Measurements from ENCODE around the gene GALNT11.

Gene GALNT11

GRCh38 chr7:152076940-152077933, 51.8 kb downstream of the GALNT11 start:
- H3K79me1 ChIP-seq (replicated peaks; ENCODE audit: low read length, poor library complexity, severe bottlenecking) = peaks cover 19% of the 10 kb centered on the region
- H4K8ac ChIP-seq (ENCODE audit: low read length) = no peak overlapping the region
- H3K36me3 ChIP-seq (ENCODE audit: control insufficient read depth in 1 of 2, insufficient read depth in 2 of 2, low read depth in 1 of 2, low read length in 2 of 2) = no peaks in the 10 kb centered on the region
- WGBS = 95% methylated on average over 6 of the region's 8 CpGs
- no peak overlapping the region for H3K27ac ChIP-seq (ENCODE audit: low read length, poor library complexity, severe bottlenecking)
- peak overlapping the region in 1 of 2 experiments; percentile 8 for H3K4ac ChIP-seq (ENCODE audit: low read depth in 1 of 2, low read length in 2 of 2)
- no peak overlapping the region for H3K9ac ChIP-seq (ENCODE audit: low read length)
- no peak overlapping the region for H2AFZ ChIP-seq (ENCODE audit: low read depth, low read length)
- H3K27me3 ChIP-seq (ENCODE audit: control insufficient read depth in 1 of 2, insufficient read depth in 1 of 2, low read length in 2 of 2) = no peaks in the 10 kb centered on the region
- H2BK15ac ChIP-seq (ENCODE audit: low read depth, poor library complexity, severe bottlenecking) = no peak overlapping the region
- H3K9me3 ChIP-seq (ENCODE audit: control insufficient read depth, low read length) = no peaks in the 10 kb centered on the region
- H2BK5ac ChIP-seq (ENCODE audit: low read depth, low read length, poor library complexity, severe bottlenecking) = no peak overlapping the region
- no peak overlapping the region for H4K91ac ChIP-seq (ENCODE audit: low read length)
- H3K23ac ChIP-seq (ENCODE audit: low read length in 2 of 2) = no peak overlapping the region
- H2AK5ac ChIP-seq (ENCODE audit: low read length, severe bottlenecking) = no peak overlapping the region
- H3K4me3 ChIP-seq (ENCODE audit: insufficient read depth in 1 of 2, low read depth in 1 of 2, low read length in 2 of 2) = no peak overlapping the region
- H3K4me1 ChIP-seq (ENCODE audit: control insufficient read depth, insufficient read depth, low read depth, low read length) = peaks cover 9% of the 10 kb centered on the region
- no peak overlapping the region for H3K14ac ChIP-seq (ENCODE audit: low read length in 2 of 2)
- no peak overlapping the region for H2BK120ac ChIP-seq (ENCODE audit: low read depth, low read length)
- no peak overlapping the region for H3K18ac ChIP-seq (ENCODE audit: low read depth in 1 of 2, low read length in 2 of 2)
- H3K4me2 ChIP-seq (ENCODE audit: low read length, poor library complexity, severe bottlenecking) = no peak overlapping the region
- no peak overlapping the region for H2BK12ac ChIP-seq (ENCODE audit: low read length in 2 of 2)
- no peak for DNase-seq

GRCh38 chr7:152078025-152078424, 52.6 kb downstream of the GALNT11 start:
- Histone ChIP-seq H3K27ac (ENCODE audit: low read length, poor library complexity, severe bottlenecking) (no peak overlapping the region), H3K36me3 (ENCODE audit: control insufficient read depth in 1 of 2, insufficient read depth in 2 of 2, low read depth in 1 of 2, low read length in 2 of 2) (no peaks in the 10 kb centered on the region), H3K9ac (ENCODE audit: low read length) (no peak overlapping the region), H2BK5ac (ENCODE audit: low read depth, low read length, poor library complexity, severe bottlenecking) (no peak overlapping the region), H2BK15ac (ENCODE audit: low read depth, poor library complexity, severe bottlenecking) (no peak overlapping the region), H2AK5ac (ENCODE audit: low read length, severe bottlenecking) (no peak overlapping the region), H3K9me3 (ENCODE audit: control insufficient read depth, low read length) (no peaks in the 10 kb centered on the region), H3K27me3 (ENCODE audit: control insufficient read depth in 1 of 2, insufficient read depth in 1 of 2, low read length in 2 of 2) (no peaks in the 10 kb centered on the region), H3K4ac (ENCODE audit: low read depth in 1 of 2, low read length in 2 of 2) (no peak overlapping the region), H3K14ac (ENCODE audit: low read length in 2 of 2) (no peak overlapping the region), H2BK120ac (ENCODE audit: low read depth, low read length) (no peak overlapping the region), H2AFZ (ENCODE audit: low read depth, low read length) (no peak overlapping the region), H3K18ac (ENCODE audit: low read depth in 1 of 2, low read length in 2 of 2) (no peak overlapping the region), H3K4me1 (ENCODE audit: control insufficient read depth, insufficient read depth, low read depth, low read length) (peaks cover 9% of the 10 kb centered on the region), H2BK12ac (ENCODE audit: low read length in 2 of 2) (no peak overlapping the region), H4K8ac (ENCODE audit: low read length) (no peak overlapping the region), H4K91ac (ENCODE audit: low read length) (no peak overlapping the region), H3K79me1 (replicated peaks; ENCODE audit: low read length, poor library complexity, severe bottlenecking) (peaks cover 19% of the 10 kb centered on the region), H3K23ac (ENCODE audit: low read length in 2 of 2) (no peak overlapping the region), H3K4me3 (ENCODE audit: insufficient read depth in 1 of 2, low read depth in 1 of 2, low read length in 2 of 2) (no peak overlapping the region), H3K4me2 (ENCODE audit: low read length, poor library complexity, severe bottlenecking) (no peak overlapping the region)
- no peak for DNase-seq
- whole genome bisulfite sequencing = 84% methylated on average over 6 of the region's 6 CpGs

DNA sequence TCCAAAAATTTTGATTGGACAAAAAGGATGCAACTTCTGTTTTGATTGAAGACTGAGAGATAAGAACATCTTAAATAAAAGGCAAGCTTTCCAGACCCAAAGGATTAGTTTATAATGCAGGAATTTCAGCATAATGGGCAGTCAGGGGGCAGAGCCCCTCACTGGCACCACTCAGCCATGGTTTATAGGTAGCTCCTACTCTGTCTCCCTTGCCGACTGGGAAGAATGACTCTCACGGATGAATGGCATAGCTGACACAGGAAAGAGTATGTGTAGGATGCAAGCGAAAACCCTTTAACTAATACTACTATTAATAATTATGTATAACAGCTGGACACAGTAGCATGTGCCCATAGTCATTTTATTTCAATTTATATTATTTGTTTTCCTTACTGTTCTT, 53.3 kb downstream of the GALNT11 start:
- H3K14ac ChIP-seq (ENCODE audit: low read length in 2 of 2) = no peak overlapping the region
- H3K18ac ChIP-seq (ENCODE audit: low read depth in 1 of 2, low read length in 2 of 2) = no peak overlapping the region
- no peak overlapping the region for H2BK5ac ChIP-seq (ENCODE audit: low read depth, low read length, poor library complexity, severe bottlenecking)
- no peaks in the 10 kb centered on the region for H3K9me3 ChIP-seq (ENCODE audit: control insufficient read depth, low read length)
- peaks cover 20% of the 10 kb centered on the region for H3K79me1 ChIP-seq (replicated peaks; ENCODE audit: low read length, poor library complexity, severe bottlenecking)
- H3K27ac ChIP-seq (ENCODE audit: low read length, poor library complexity, severe bottlenecking) = no peak overlapping the region
- no peak overlapping the region for H3K4me3 ChIP-seq (ENCODE audit: insufficient read depth in 1 of 2, low read depth in 1 of 2, low read length in 2 of 2)
- no peak overlapping the region for H3K9ac ChIP-seq (ENCODE audit: low read length)
- DNase-seq = no peak
- no peaks in the 10 kb centered on the region for H3K36me3 ChIP-seq (ENCODE audit: control insufficient read depth in 1 of 2, insufficient read depth in 2 of 2, low read depth in 1 of 2, low read length in 2 of 2)
- no peak overlapping the region for H2AFZ ChIP-seq (ENCODE audit: low read depth, low read length)
- no peak overlapping the region for H3K4ac ChIP-seq (ENCODE audit: low read depth in 1 of 2, low read length in 2 of 2)
- H3K4me1 ChIP-seq (ENCODE audit: control insufficient read depth, insufficient read depth, low read depth, low read length) = peaks cover 9% of the 10 kb centered on the region
- H2BK120ac ChIP-seq (ENCODE audit: low read depth, low read length) = no peak overlapping the region
- H2BK12ac ChIP-seq (ENCODE audit: low read length in 2 of 2) = no peak overlapping the region
- H2BK15ac ChIP-seq (ENCODE audit: low read depth, poor library complexity, severe bottlenecking) = no peak overlapping the region
- no CpG with 5 or more reads among the region's 3 CpGs for WGBS
- no peak overlapping the region for H3K23ac ChIP-seq (ENCODE audit: low read length in 2 of 2)
- H3K4me2 ChIP-seq (ENCODE audit: low read length, poor library complexity, severe bottlenecking) = no peak overlapping the region
- no peak overlapping the region for H2AK5ac ChIP-seq (ENCODE audit: low read length, severe bottlenecking)
- H3K27me3 ChIP-seq (ENCODE audit: control insufficient read depth in 1 of 2, insufficient read depth in 1 of 2, low read length in 2 of 2) = no peaks in the 10 kb centered on the region
- H4K8ac ChIP-seq (ENCODE audit: low read length) = no peak overlapping the region
- H4K91ac ChIP-seq (ENCODE audit: low read length) = no peak overlapping the region

- Histone ChIP-seq H3K27me3 (ENCODE audit: control insufficient read depth in 1 of 2, insufficient read depth in 1 of 2, low read length in 2 of 2) (no peaks in the 10 kb centered on the region), H2AK5ac (ENCODE audit: low read length, severe bottlenecking) (no peak overlapping the region)
These were observed 55.6 kb downstream of the GALNT11 start for GRCh38 chr7:152081088-152081487.

More at GRCh38 chr7:152081088-152081487, 55.6 kb downstream of the GALNT11 start:
- 65% methylated on average over 2 of the region's 4 CpGs for WGBS
- Histone ChIP-seq H2BK12ac (ENCODE audit: low read length in 2 of 2) (no peak overlapping the region), H3K4me3 (ENCODE audit: insufficient read depth in 1 of 2, low read depth in 1 of 2, low read length in 2 of 2) (no peak overlapping the region), H2BK15ac (ENCODE audit: low read depth, poor library complexity, severe bottlenecking) (no peak overlapping the region), H2BK120ac (ENCODE audit: low read depth, low read length) (no peak overlapping the region), H3K4ac (ENCODE audit: low read depth in 1 of 2, low read length in 2 of 2) (no peak overlapping the region), H3K79me1 (replicated peaks; ENCODE audit: low read length, poor library complexity, severe bottlenecking) (peaks cover 10% of the 10 kb centered on the region), H2AFZ (ENCODE audit: low read depth, low read length) (no peak overlapping the region), H4K91ac (ENCODE audit: low read length) (no peak overlapping the region), H3K18ac (ENCODE audit: low read depth in 1 of 2, low read length in 2 of 2) (no peak overlapping the region), H4K8ac (ENCODE audit: low read length) (no peak overlapping the region), H3K14ac (ENCODE audit: low read length in 2 of 2) (no peak overlapping the region), H3K9ac (ENCODE audit: low read length) (no peak overlapping the region), H2BK5ac (ENCODE audit: low read depth, low read length, poor library complexity, severe bottlenecking) (no peak overlapping the region), H3K27ac (ENCODE audit: low read length, poor library complexity, severe bottlenecking) (no peak overlapping the region), H3K9me3 (ENCODE audit: control insufficient read depth, low read length) (no peaks in the 10 kb centered on the region), H3K23ac (ENCODE audit: low read length in 2 of 2) (no peak overlapping the region), H3K36me3 (ENCODE audit: control insufficient read depth in 1 of 2, insufficient read depth in 2 of 2, low read depth in 1 of 2, low read length in 2 of 2) (peaks cover 0 to 8% of the 10 kb centered on the region in 2 experiments), H3K4me2 (ENCODE audit: low read length, poor library complexity, severe bottlenecking) (no peak overlapping the region), H3K4me1 (ENCODE audit: control insufficient read depth, insufficient read depth, low read depth, low read length) (peaks cover 12% of the 10 kb centered on the region)
- DNase-seq = no peak
